Glomerular visceral epithelial cell (primary cell): Measurements from ENCODE around the gene DYNLT4.
"Not testable (repeated sequence)": the region's sequence is repeated elsewhere in the genome, so short reads cannot be mapped to it uniquely, and the experiment has no call there.

Experiments
- DNase-seq: peaks from one replicate; pipeline ENCODE4 v3.0.0-alpha.2; 2016; ENCODE audit errors: extremely low spot score

Gene DYNLT4

GRCh38 chr1:44806704-44807363 lies at the start of gene DYNLT4:
TSS of gene DYNLT4 (minus strand) at chr1:44807351. CDS start at chr1:44806668, 683 bp downstream.
- no peak for DNase-seq

GRCh38 chr1:44855742-44856141 lies 48.6 kb upstream of the DYNLT4 start:
- DNase-seq = no peak

- no peak for DNase-seq
These were observed 47.8 kb upstream of the DYNLT4 start for GRCh38 chr1:44854970-44855369.

GRCh38 chr1:44853201-44853600 lies 46.0 kb upstream of the DYNLT4 start:
- no peak for DNase-seq

- DNase-seq = no peak
These were observed 44.2 kb upstream of the DYNLT4 start for GRCh38 chr1:44851308-44851707.

GRCh38 chr1:44849575-44850132 lies 42.5 kb upstream of the DYNLT4 start:
- no peak for DNase-seq

- no peak for DNase-seq
These were observed 41.5 kb upstream of the DYNLT4 start for GRCh38 chr1:44848456-44849181.

GRCh38 chr1:44847845-44848244 lies 40.7 kb upstream of the DYNLT4 start:
- no peak for DNase-seq

GRCh38 chr1:44846985-44847384 lies 39.8 kb upstream of the DYNLT4 start:
- DNase-seq = no peak

- DNase-seq = peak; percentile 75
These were observed 35.9 kb upstream of the DYNLT4 start, which contains the start of gene PTCH2 for GRCh38 chr1:44842862-44843655. TSS of gene PTCH2 (minus strand) at chr1:44843253. CDS start at chr1:44842932, 321 bp downstream.

GRCh38 chr1:44842486-44842861 lies 35.3 kb upstream of the DYNLT4 start:
- DNase-seq = no peak

- DNase-seq = no peak
These were observed 32.4 kb upstream of the DYNLT4 start for GRCh38 chr1:44839576-44839975.

GRCh38 chr1:44838294-44838693 lies 31.1 kb upstream of the DYNLT4 start:
- DNase-seq = not testable (repeated sequence)

- DNase-seq = peak; percentile 78
These were observed 28.9 kb upstream of the DYNLT4 start for GRCh38 chr1:44835738-44836675.

GRCh38 chr1:44834328-44834727 lies 27.2 kb upstream of the DYNLT4 start:
- no peak for DNase-seq

GRCh38 chr1:44832056-44832705 lies 25.0 kb upstream of the DYNLT4 start:
- no peak for DNase-seq

GRCh38 chr1:44831516-44831915 lies 24.4 kb upstream of the DYNLT4 start:
- no peak for DNase-seq

GRCh38 chr1:44830900-44831304 lies 23.8 kb upstream of the DYNLT4 start:
- no peak for DNase-seq

GRCh38 chr1:44829506-44830384 lies 22.6 kb upstream of the DYNLT4 start:
- no peak for DNase-seq
